Body of pancreas (tissue), 4 donors: ENCODE measurements around the gene BRCC3. TPM values are rescaled to one million over a fixed set of nuclear protein-coding genes. Genes with fewer than 3 reads are reported as not detected.

Experiments used
- ATAC-seq: fragments of 150-250 bp; one replicate; pipeline ENCODE4 v1.9.1; 2016
- DNase-seq, 4 donors: peaks; one replicate each; pipeline ENCODE4 v3.0.0-alpha.2; 2019
- H3K27ac ChIP-seq, 4 donors: fragments of 200-600 bp; sonication (generic); 1 replicate in 3 of 4; 2 replicates in 1 of 4; pipeline versions ENCODE4 v1.5.1 to v1.6.1; 2016 to 2019; ENCODE audit warnings: mild to moderate bottlenecking in 1 of 4, mixed read lengths in 1 of 4, moderate library complexity in 1 of 4
- H3K27me3 ChIP-seq, 2 donors: fragments of 200-600 bp; sonication (generic); one replicate each; pipeline ENCODE4 v1.6.0; 2016; ENCODE audit warnings: mild to moderate bottlenecking in 1 of 2
- H3K36me3 ChIP-seq, 2 donors: fragments of 200-600 bp; sonication (generic); replicated peaks in 1 of 2; 2 replicates each; pipeline ENCODE4 v1.5.1; 2016; ENCODE audit warnings: low read depth in 2 of 2; ENCODE audit not compliant: insufficient read depth in 1 of 2
- H3K4me1 ChIP-seq: fragments of 200-600 bp; sonication (generic); one replicate; pipeline ENCODE4 v1.6.0; 2016
- H3K4me3 ChIP-seq, 2 donors: fragments of 200-600 bp; sonication (generic); 1 replicate in 1 of 2; 2 replicates in 1 of 2; pipeline ENCODE4 v1.5.1; 2016 to 2019
- H3K9me3 ChIP-seq, 3 donors: fragments of 200-600 bp; sonication (generic); 1 replicate in 2 of 3; 2 replicates in 1 of 3; pipeline ENCODE4 v1.5.1; 2016
- POLR2A ChIP-seq, 3 donors: fragments of 450-650 bp; IDR thresholded peaks; one replicate each; pipeline ENCODE4 v1.6.1; 2016; ENCODE audit warnings: antibody characterized with exemption in 3 of 3, mild to moderate bottlenecking in 2 of 3
- WGBS, 2 donors: methylation state at CpG; one replicate each; pipeline ENCODE4 v1.1.5; 2017; 5-methylcytosine and 5-hydroxymethylcytosine counted together
- intact Hi-C: fragments of 100-400 bp; cut with DNase I; formaldehyde crosslinking; loops from one replicate; pipeline ENCODE4 v1.15.1; 2023
- total RNA-seq, 2 donors: library from RNA; depleted of rRNA; stranded (reverse); fragments of >200 nt; gene quantifications; one replicate each; pipeline ENCODE4 v1.1.0, GENCODE V29; 2016
- TF ChIP-seq, protein P1 (sequence below), 7 experiments: fragments of 450-650 bp in 4 of 7; fragments of 200-600 bp in 3 of 7; sonication (generic) in 3 of 7; IDR thresholded peaks; one replicate each; pipeline ENCODE4 v1.5.1; 2016 to 2019; ENCODE audit warnings: antibody characterized with exemption in 7 of 7

Gene BRCC3
- total RNA-seq, 2 donors from 2014 or later, result 6.3 to 7.5 TPM

- DNase-seq, result no peak
- 82 to 83% methylated on average over 3 of the region's 3 CpGs for WGBS, 2 donors
- H3K9me3 ChIP-seq, result no peaks in the 10 kb centered on the region
- H3K27me3 ChIP-seq, result no peaks in the 10 kb centered on the region
- no peak overlapping the region for H3K4me3 ChIP-seq
- no peak overlapping the region for H3K27ac ChIP-seq
- H3K4me1 ChIP-seq, result peaks cover 21% of the 10 kb centered on the region
- TF ChIP-seq, protein P1, sequence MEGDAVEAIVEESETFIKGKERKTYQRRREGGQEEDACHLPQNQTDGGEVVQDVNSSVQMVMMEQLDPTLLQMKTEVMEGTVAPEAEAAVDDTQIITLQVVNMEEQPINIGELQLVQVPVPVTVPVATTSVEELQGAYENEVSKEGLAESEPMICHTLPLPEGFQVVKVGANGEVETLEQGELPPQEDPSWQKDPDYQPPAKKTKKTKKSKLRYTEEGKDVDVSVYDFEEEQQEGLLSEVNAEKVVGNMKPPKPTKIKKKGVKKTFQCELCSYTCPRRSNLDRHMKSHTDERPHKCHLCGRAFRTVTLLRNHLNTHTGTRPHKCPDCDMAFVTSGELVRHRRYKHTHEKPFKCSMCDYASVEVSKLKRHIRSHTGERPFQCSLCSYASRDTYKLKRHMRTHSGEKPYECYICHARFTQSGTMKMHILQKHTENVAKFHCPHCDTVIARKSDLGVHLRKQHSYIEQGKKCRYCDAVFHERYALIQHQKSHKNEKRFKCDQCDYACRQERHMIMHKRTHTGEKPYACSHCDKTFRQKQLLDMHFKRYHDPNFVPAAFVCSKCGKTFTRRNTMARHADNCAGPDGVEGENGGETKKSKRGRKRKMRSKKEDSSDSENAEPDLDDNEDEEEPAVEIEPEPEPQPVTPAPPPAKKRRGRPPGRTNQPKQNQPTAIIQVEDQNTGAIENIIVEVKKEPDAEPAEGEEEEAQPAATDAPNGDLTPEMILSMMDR (IDR thresholded peaks at IDR 0.05), result no peak
- TF ChIP-seq POLR2A (IDR thresholded peaks at IDR 0.05), result no peak
- no peak for ATAC-seq
- intact Hi-C loops, result loop anchor here (10.0 kb wide), 1 partner anchor 71 kb away; no protein-coding TSS in a partner anchor
- H3K36me3 ChIP-seq, result no peaks in the 10 kb centered on the region
Measured at GRCh38 chrX:155055494-155055893, 15.8 kb upstream of the BRCC3 start.

- Histone ChIP-seq H3K9me3 (no peaks in the 10 kb centered on the region), H3K27ac (peak overlapping the region in 3 of 4 donors; percentile 16 to 74 (median 57)), H3K4me3 (no peak overlapping the region), H3K4me1 (peaks cover 21% of the 10 kb centered on the region), H3K27me3 (no peaks in the 10 kb centered on the region), H3K36me3 (no peaks in the 10 kb centered on the region)
- ATAC-seq (no peak), DNase-seq (no peak)
- 86 to 90% methylated on average over 1 of the region's 1 CpG for WGBS, 2 donors
- TF ChIP-seq, protein P1 (IDR thresholded peaks at IDR 0.05), result no peak
- TF ChIP-seq POLR2A (IDR thresholded peaks at IDR 0.05), result no peak
- intact Hi-C loops, result loop anchor here (10.0 kb wide), 1 partner anchor 72 kb away; no protein-coding TSS in a partner anchor
Measured at GRCh38 chrX:155056471-155056870, 14.8 kb upstream of the BRCC3 start.

DNA sequence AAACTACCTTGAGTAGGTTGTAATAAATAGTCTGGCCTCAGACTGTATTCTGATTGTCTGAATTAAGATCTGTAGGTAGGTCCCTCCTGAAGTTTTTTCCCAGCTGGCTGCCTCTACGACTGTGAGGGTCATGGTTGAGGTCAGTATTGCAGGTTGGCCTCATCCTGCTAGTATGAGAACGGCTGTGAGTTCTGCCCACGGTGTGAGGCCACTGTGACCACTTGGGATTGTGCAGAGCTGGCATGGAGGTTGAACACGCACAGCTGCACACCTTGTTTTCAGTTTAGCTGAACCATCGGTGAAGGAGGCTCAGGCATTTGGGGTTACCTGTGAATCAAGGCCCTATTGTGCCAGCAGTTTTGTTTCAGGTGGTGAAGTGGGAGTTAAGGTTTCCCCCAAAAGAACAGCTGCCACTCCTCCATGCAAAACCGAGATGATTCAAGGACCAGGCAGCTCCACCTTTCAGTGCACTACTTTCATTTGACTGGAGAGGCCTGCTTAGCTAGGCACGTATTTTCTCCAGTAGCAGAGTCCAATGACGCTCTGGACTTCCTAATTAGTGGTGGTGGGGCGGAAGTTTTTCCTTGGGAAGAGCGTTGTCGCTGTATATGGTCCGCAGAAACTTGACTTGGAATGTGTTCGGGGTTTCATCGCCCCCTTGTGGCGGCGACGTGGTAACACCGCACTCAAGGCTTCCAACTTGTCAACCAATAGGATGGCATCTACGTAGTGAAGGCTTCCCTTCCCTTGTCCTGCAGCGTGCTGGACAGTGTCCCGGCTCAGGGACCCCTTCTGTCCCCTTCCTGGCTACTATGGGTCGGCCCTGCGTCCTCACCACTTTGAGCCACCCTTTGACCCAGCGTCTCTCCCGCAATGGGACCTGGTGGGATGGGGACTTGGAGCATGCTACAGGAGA, 14.2 kb upstream of the BRCC3 start:
- Histone ChIP-seq H3K4me3 (no peak overlapping the region), H3K36me3 (no peaks in the 10 kb centered on the region), H3K4me1 (peaks cover 19% of the 10 kb centered on the region), H3K27me3 (no peaks in the 10 kb centered on the region), H3K9me3 (no peaks in the 10 kb centered on the region), H3K27ac (peak overlapping the region; percentile 16 to 74 (median 40))
- 0 to 10% methylated on average over 12 to 22 of the region's 25 CpGs for WGBS, 2 donors
- no peak for TF ChIP-seq POLR2A (IDR thresholded peaks at IDR 0.05)
- TF ChIP-seq, protein P1 (IDR thresholded peaks at IDR 0.05), result peak; percentile 49 to 84 (median 77)
- DNase-seq, result peak; percentile 68 to 78 (median 72)
- peak; percentile 94 for ATAC-seq
- intact Hi-C loops, result loop anchor here (10.0 kb wide), 1 partner anchor 72 kb away; no protein-coding TSS in a partner anchor

GRCh38 chrX:155061760-155062159, 9.5 kb upstream of the BRCC3 start:
- Histone ChIP-seq H3K36me3 (no peaks in the 10 kb centered on the region), H3K27me3 (no peaks in the 10 kb centered on the region), H3K4me3 (no peak overlapping the region), H3K27ac (no peak overlapping the region), H3K9me3 (no peaks in the 10 kb centered on the region), H3K4me1 (peaks cover 21% of the 10 kb centered on the region)
- ATAC-seq (no peak), DNase-seq (no peak)
- 68 to 78% methylated on average over 4 of the region's 4 CpGs for WGBS, 2 donors
- intact Hi-C loops, result no loop called here
- no peak for TF ChIP-seq POLR2A (IDR thresholded peaks at IDR 0.05)
- TF ChIP-seq, protein P1 (IDR thresholded peaks at IDR 0.05), result no peak
